Nephron progenitor cell (in vitro differentiated cells): ENCODE measurements around the gene USP6.
"Not testable (repeated sequence)": the region's sequence is repeated elsewhere in the genome, so short reads cannot be mapped to it uniquely, and the experiment has no call there.

ENCODE experiments used
- DNase-seq: peaks from one replicate; pipeline ENCODE4 v3.0.0; 2021
- H3K27ac Mint-ChIP-seq: 2 replicates; pipeline ENCODE4 v1.8.0; 2021; ENCODE audit warnings: mild to moderate bottlenecking, moderate library complexity, mixed read lengths
- H3K27me3 Mint-ChIP-seq: 2 replicates; pipeline ENCODE4 v1.8.0; 2021; ENCODE audit warnings: mild to moderate bottlenecking, low read depth, mixed read lengths; ENCODE audit not compliant: poor library complexity
- H3K36me3 Mint-ChIP-seq: 2 replicates; pipeline ENCODE4 v1.8.0; 2021; ENCODE audit warnings: low read depth, mixed read lengths
- H3K4me1 Mint-ChIP-seq: 2 replicates; pipeline ENCODE4 v1.8.0; 2021; ENCODE audit warnings: mixed read lengths
- H3K4me3 Mint-ChIP-seq: 2 replicates; pipeline ENCODE4 v1.8.0; 2021; ENCODE audit warnings: mild to moderate bottlenecking, moderate library complexity, mixed read lengths
- H3K9me3 Mint-ChIP-seq: 2 replicates; pipeline ENCODE4 v1.8.0; 2021; ENCODE audit warnings: mild to moderate bottlenecking, moderate library complexity, mixed read lengths
- TF ChIP-seq, protein P1 (sequence below): fragments of 200-600 bp; sonication (generic); IDR thresholded peaks from 2 replicates; pipeline ENCODE4 v1.5.0; 2021; ENCODE audit warnings: antibody characterized with exemption

Gene USP6

DNA sequence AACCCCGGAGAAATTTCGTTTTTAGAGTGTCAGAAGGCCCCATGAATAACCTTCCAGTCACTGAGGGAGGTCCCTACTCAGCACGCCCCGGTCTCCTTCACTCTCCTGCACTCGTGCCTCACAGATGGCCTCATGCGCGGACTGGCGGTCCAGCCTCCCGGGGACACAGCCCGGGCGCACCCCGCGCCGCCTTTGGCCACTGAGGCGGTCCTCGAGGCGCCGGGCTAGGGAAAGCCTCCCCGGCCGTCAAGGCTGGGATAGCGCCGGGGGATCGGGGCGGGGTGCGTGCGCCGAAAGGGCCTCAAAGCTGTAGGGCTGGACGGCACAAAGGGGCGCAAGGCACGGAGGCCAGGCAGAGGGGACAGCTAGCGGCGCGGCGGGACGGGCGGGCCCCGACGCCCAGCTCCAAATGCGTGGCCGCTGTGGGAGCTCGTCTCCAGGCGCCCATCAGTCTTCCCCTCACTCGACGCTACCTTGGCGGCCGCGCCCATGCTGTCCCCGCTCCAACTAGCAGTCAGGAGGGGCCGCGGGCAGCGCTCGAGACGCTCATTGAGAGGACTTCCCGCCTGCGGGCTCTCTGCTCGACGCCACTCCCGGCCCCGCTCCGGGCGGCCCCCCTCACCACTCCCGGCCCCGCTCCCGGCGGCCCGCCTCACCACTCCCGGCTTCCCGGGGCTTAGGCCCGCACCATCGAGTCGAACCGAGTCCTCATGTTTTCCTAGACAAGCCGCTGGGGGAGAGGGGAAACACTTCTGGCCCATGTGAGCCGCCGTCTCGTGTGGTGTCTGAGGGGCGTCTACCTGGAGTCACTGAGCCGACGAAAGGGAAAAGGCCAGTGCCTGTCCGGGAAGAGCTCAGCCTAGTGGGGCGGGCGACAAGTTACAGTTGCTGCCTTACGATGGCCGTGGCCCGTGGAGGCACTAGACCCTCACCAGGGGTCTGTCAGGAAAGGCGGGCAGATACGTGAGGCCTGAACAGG lies at the start of gene USP6:
Gene USP6, plus strand, starts transcription at position 360 of the 979 bp plus-strand sequence. CDS start 14,336 bp downstream, outside the sequence.
- peaks cover 11% of the 10 kb centered on the region for H3K36me3 Mint-ChIP-seq
- peaks cover 12% of the 10 kb centered on the region for H3K4me1 Mint-ChIP-seq
- no peak for DNase-seq
- peaks cover 34% of the 10 kb centered on the region for H3K9me3 Mint-ChIP-seq
- no peak within 1 kb of the TSS for H3K27ac Mint-ChIP-seq
- TF ChIP-seq, protein P1, sequence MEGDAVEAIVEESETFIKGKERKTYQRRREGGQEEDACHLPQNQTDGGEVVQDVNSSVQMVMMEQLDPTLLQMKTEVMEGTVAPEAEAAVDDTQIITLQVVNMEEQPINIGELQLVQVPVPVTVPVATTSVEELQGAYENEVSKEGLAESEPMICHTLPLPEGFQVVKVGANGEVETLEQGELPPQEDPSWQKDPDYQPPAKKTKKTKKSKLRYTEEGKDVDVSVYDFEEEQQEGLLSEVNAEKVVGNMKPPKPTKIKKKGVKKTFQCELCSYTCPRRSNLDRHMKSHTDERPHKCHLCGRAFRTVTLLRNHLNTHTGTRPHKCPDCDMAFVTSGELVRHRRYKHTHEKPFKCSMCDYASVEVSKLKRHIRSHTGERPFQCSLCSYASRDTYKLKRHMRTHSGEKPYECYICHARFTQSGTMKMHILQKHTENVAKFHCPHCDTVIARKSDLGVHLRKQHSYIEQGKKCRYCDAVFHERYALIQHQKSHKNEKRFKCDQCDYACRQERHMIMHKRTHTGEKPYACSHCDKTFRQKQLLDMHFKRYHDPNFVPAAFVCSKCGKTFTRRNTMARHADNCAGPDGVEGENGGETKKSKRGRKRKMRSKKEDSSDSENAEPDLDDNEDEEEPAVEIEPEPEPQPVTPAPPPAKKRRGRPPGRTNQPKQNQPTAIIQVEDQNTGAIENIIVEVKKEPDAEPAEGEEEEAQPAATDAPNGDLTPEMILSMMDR, result no peak
- peaks cover 31% of the 10 kb centered on the region for H3K27me3 Mint-ChIP-seq
- no peak within 1 kb of the TSS for H3K4me3 Mint-ChIP-seq

DNA sequence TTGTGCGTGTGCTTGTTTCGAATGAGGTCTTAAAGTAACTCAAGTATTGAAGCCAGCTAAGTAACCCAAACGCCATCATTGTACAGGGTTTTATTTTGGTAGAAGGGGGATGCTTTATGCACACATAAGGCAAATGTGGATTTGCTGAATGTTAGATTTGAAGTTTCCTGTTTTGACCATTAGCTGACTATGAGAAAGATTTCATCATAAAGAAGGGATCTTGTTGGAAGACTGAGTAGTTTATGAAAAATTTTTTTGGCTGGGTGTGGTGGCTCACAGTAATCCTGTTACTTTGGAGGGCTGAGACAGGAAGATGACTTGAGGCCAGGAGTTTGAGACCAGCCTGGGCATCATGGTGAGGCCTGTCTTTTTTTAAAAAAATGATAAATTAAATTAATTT lies 47.6 kb upstream of the USP6 start:
- Mint-ChIP-seq H3K4me3 (no peak overlapping the region), H3K9me3 (no peaks in the 10 kb centered on the region), H3K36me3 (no peaks in the 10 kb centered on the region), H3K27ac (no peak overlapping the region), H3K27me3 (peaks cover 34% of the 10 kb centered on the region), H3K4me1 (no peaks in the 10 kb centered on the region)
- TF ChIP-seq, protein P1, result no peak
- no peak for DNase-seq

DNA sequence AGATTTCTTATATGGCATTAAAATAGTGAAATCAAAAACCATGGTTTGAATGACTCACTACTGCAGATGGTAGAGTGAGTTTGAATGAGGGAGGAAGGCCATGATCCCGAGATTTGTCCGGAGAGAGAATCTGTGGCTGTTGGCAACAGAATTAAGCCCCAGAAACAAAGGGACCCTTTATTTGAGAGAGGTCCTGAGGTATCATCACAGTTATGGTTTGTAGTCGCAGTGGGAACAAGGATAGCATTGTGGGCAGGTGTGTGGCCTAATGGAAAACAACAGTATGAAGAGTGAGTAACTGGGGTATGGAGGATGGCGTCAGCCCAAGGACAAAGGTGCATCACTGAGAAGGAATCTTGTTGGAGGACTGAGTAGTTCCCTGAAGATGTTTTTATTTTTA lies 46.1 kb upstream of the USP6 start:
- TF ChIP-seq, protein P1, result no peak
- H3K4me3 Mint-ChIP-seq, result no peak overlapping the region
- H3K9me3 Mint-ChIP-seq, result no peaks in the 10 kb centered on the region
- no peak overlapping the region for H3K27ac Mint-ChIP-seq
- H3K4me1 Mint-ChIP-seq, result no peaks in the 10 kb centered on the region
- peaks cover 32% of the 10 kb centered on the region for H3K27me3 Mint-ChIP-seq
- no peaks in the 10 kb centered on the region for H3K36me3 Mint-ChIP-seq
- no peak for DNase-seq

DNA sequence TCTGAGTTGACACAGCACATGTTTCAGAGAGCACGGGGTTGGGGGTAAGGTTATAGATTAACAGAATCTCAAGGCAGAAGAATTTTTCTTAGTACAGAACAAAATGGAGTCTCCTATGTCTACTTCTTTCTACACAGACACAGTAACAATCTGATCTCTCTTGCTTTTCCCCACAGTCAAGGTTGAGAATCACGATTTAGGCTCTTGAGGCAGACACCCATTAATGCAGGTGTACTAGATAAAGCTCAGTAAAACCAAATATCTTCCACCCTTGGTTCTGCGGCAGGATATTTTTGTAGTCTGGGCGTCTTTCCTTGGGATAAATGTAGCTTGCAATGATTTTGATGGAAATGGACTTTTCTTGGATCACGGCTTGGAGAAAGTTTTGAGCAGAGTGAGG lies 40.4 kb upstream of the USP6 start:
- peaks cover 27% of the 10 kb centered on the region for H3K27me3 Mint-ChIP-seq
- not testable (repeated sequence) for H3K27ac Mint-ChIP-seq, H3K36me3 Mint-ChIP-seq, H3K9me3 Mint-ChIP-seq, H3K4me1 Mint-ChIP-seq, H3K4me3 Mint-ChIP-seq, DNase-seq

DNA sequence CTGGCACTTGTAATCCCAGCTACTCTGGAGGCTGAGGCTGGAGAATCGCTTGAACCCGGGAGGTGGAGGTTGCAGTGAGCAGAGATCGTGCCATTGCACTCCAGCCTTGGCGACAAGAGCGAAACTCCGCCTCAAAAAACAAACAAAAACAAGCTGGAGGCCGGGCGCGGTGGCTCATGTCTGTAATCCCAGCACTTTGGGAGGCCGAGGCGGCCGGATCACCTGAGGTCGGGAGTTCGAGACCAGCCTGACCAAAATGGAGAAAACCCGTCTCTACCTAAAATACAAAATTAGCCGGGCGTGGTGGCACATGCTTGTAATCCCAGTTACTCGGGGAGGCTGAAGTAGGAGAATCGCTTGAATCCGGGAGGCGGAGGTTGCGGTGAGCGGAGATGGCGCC lies 38.6 kb upstream of the USP6 start:
- H3K9me3 Mint-ChIP-seq, result peaks cover 12% of the 10 kb centered on the region
- not testable (repeated sequence) for H3K4me3 Mint-ChIP-seq, H3K27ac Mint-ChIP-seq, DNase-seq, H3K4me1 Mint-ChIP-seq, H3K36me3 Mint-ChIP-seq
- H3K27me3 Mint-ChIP-seq, result peaks cover 25% of the 10 kb centered on the region

DNA sequence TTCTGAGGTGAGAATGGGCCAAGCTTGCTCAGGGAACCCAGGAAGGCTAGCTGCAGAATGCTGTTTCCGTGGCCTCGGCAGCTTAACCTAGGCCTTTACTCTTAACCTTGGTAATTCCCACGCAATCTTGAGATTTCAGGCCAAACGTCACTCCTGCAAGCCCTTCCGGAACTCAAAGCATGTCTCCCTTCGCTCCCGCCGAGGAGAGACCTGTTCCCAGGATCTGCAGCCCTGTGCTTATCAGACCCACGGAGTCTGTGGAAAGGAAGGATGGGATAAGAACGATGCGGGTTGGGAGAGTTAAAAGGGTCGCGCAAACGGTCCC lies 38.1 kb upstream of the USP6 start:
- Mint-ChIP-seq H3K4me3 (peak overlapping the region; percentile 23), H3K9me3 (peaks cover 13% of the 10 kb centered on the region), H3K27ac (no peak overlapping the region), H3K4me1 (no peaks in the 10 kb centered on the region), H3K27me3 (peaks cover 25% of the 10 kb centered on the region), H3K36me3 (no peaks in the 10 kb centered on the region)
- DNase-seq, result no peak
- TF ChIP-seq, protein P1, result no peak
